Mammary epithelial cell (primary cell): ENCODE data around the gene MARCHF9.

Source experiments
- EZH2 ChIP-seq: IDR thresholded peaks from 2 replicates; pipeline ENCODE4 v1.6.1; 2012; ENCODE audit warnings: low read length, inconsistent platforms, borderline replicate concordance
- TF ChIP-seq, protein P1 (sequence below), 2 donors: IDR thresholded peaks in 1 of 2; conservative IDR thresholded peaks in 1 of 2; 2 replicates each; pipeline ENCODE4 v1.5.1; 2011 to 2012; ENCODE audit warnings: inconsistent platforms in 2 of 2, low read length in 2 of 2, mild to moderate bottlenecking in 2 of 2, control low read depth in 1 of 2, low read depth in 1 of 2; ENCODE audit not compliant: insufficient read depth in 1 of 2; ENCODE audit errors: extremely low read depth in 1 of 2

GRCh38 chr12:57752668-57753000, 2.3 kb upstream of the MARCHF9 start:
- TF ChIP-seq, protein P1, sequence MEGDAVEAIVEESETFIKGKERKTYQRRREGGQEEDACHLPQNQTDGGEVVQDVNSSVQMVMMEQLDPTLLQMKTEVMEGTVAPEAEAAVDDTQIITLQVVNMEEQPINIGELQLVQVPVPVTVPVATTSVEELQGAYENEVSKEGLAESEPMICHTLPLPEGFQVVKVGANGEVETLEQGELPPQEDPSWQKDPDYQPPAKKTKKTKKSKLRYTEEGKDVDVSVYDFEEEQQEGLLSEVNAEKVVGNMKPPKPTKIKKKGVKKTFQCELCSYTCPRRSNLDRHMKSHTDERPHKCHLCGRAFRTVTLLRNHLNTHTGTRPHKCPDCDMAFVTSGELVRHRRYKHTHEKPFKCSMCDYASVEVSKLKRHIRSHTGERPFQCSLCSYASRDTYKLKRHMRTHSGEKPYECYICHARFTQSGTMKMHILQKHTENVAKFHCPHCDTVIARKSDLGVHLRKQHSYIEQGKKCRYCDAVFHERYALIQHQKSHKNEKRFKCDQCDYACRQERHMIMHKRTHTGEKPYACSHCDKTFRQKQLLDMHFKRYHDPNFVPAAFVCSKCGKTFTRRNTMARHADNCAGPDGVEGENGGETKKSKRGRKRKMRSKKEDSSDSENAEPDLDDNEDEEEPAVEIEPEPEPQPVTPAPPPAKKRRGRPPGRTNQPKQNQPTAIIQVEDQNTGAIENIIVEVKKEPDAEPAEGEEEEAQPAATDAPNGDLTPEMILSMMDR (conservative IDR thresholded peaks at IDR 0.05 in 1 of 2, IDR thresholded peaks at IDR 0.05 in 1 of 2; ENCODE audit: extremely low read depth in 1 of 2, insufficient read depth in 1 of 2, low read depth in 1 of 2, low read length in 2 of 2): no peak
- TF ChIP-seq EZH2: no peak
